HepG2 (cell line): Measurements from ENCODE around the gene FJX1.

Source experiments
- EP300 ChIP-seq, 3 experiments: sonication (generic) in 1 of 3; formaldehyde crosslinking in 1 of 3; IDR thresholded peaks; 2 replicates each; pipeline versions ENCODE4 v1.5.1 to v1.6.1; 2011 to 2020; ENCODE audit warnings: low read depth in 2 of 3, low read length in 2 of 3, borderline replicate concordance in 1 of 3, improper control_type of control experiment in 1 of 3, mild to moderate bottlenecking in 1 of 3, missing genetic modification reagents in 1 of 3, moderate library complexity in 1 of 3
- ZNF253 ChIP-seq: sonication (generic); formaldehyde crosslinking; IDR thresholded peaks from 2 replicates; pipeline ENCODE4 v1.8.0; 2022; ENCODE audit warnings: mild to moderate bottlenecking, missing genetic modification reagents, borderline replicate concordance

GRCh38 chr11:35588627-35589026, 29.6 kb upstream of the FJX1 start:
- TF ChIP-seq EP300 (IDR thresholded peaks at IDR 0.05; ENCODE audit: low read depth in 2 of 2, low read length in 2 of 2) (no peak), EP300 (CRISPR knock-in tag; IDR thresholded peaks at IDR 0.05; ENCODE audit: borderline replicate concordance) (no peak), ZNF253 (CRISPR knock-in tag) (no peak)
